DMS 273 (cell line): ENCODE measurements around the gene MIGA2.

Experiments
- DNase-seq: peaks from one replicate; lab custom pipeline; 2025; ENCODE audit not compliant: unreplicated experiment; lab: John Stamatoyannopoulos, UW

The MIGA2 gene

GRCh38 chr9:129036923-129037766 lies 719 bp downstream of the MIGA2 start:
- no peak for DNase-seq

- no peak for DNase-seq
These were observed 1.3 kb downstream of the MIGA2 start for GRCh38 chr9:129037767-129038098.

GRCh38 chr9:129038109-129038852 lies 1.9 kb downstream of the MIGA2 start:
- no peak for DNase-seq

GRCh38 chr9:129040113-129040643 lies 3.8 kb downstream of the MIGA2 start:
- DNase-seq = no peak

- no peak for DNase-seq
These were observed 5.6 kb downstream of the MIGA2 start for GRCh38 chr9:129042016-129042415.

- peak; percentile 91 for DNase-seq
These were observed 16.2 kb downstream of the MIGA2 start for GRCh38 chr9:129052592-129052991.

- DNase-seq = no peak
These were observed 16.6 kb downstream of the MIGA2 start for GRCh38 chr9:129053020-129053419.

- no peak for DNase-seq
These were observed 17.9 kb downstream of the MIGA2 start for GRCh38 chr9:129054163-129054851.

GRCh38 chr9:129058965-129059795 lies 22.8 kb downstream of the MIGA2 start:
- no peak for DNase-seq

GRCh38 chr9:129059796-129060785 lies 23.7 kb downstream of the MIGA2 start:
- DNase-seq = no peak

- no peak for DNase-seq
These were observed 24.6 kb downstream of the MIGA2 start for GRCh38 chr9:129060991-129061390.

- no peak for DNase-seq
These were observed 26.6 kb downstream of the MIGA2 start for GRCh38 chr9:129063061-129063460.

- no peak for DNase-seq
These were observed 28.1 kb downstream of the MIGA2 start for GRCh38 chr9:129064499-129064908.

- DNase-seq = no peak
These were observed 31.7 kb downstream of the MIGA2 start for GRCh38 chr9:129068110-129068509.

- DNase-seq = peak; percentile 77
These were observed 32.8 kb downstream of the MIGA2 start for GRCh38 chr9:129068990-129069861.

- no peak for DNase-seq
These were observed 33.6 kb downstream of the MIGA2 start for GRCh38 chr9:129069862-129070641.

GRCh38 chr9:129070696-129071525 lies 34.5 kb downstream of the MIGA2 start:
- no peak for DNase-seq
